ENCODE data around the gene MAGI2.

The MAGI2 gene

GRCh38 chr7:78020136-78020873 is 1433.2 kb downstream of the MAGI2 start:
- Histone ChIP-seq H3K27ac (ENCODE audit: low read depth, low read length) (no peak overlapping the region), H2AFZ (ENCODE audit: low read depth, low read length, severe bottlenecking) (peak overlapping the region; percentile 99), H3K36me3 (ENCODE audit: low read length) (no peaks in the 10 kb centered on the region), H3F3A (ENCODE audit: insufficient read depth) (peaks cover 10% of the 10 kb centered on the region; the same call in 1 of the 2 replicates), H3K4me2 (ENCODE audit: low read depth, low read length, poor library complexity, severe bottlenecking) (peak overlapping the region; percentile 76), H3K27me3 (ENCODE audit: low read length) (no peaks in the 10 kb centered on the region), H3K79me2 (ENCODE audit: insufficient read depth, low read length) (no peaks in the 10 kb centered on the region), H3K9ac (ENCODE audit: low read length) (peak overlapping the region; percentile 54; the same call in 1 of the 2 replicates), H3K4me3 (ENCODE audit: insufficient read depth, low read length, poor library complexity, severe bottlenecking) (peak overlapping the region; percentile 42), H3K9me3 (ENCODE audit: insufficient read depth, low read length) (no peaks in the 10 kb centered on the region), H3K9me2 (replicated peaks; ENCODE audit: insufficient read depth, low read length) (no peaks in the 10 kb centered on the region), H4K20me1 (ENCODE audit: low read depth, low read length) (no peaks in the 10 kb centered on the region)
- TF ChIP-seq CTCF (IDR thresholded peaks at IDR 0.05; ENCODE audit: insufficient read depth, low read length, poor library complexity, severe bottlenecking) (peak; percentile 67), EZH2phosphoT487 (conservative IDR thresholded peaks at IDR 0.05; ENCODE audit: low read length) (no peak)

GRCh38 chr7:78019447-78020135 is 1433.9 kb downstream of the MAGI2 start:
- H3K79me2 ChIP-seq (ENCODE audit: insufficient read depth, low read length): no peaks in the 10 kb centered on the region
- H3F3A ChIP-seq (ENCODE audit: insufficient read depth): peaks cover 10% of the 10 kb centered on the region; the same call in 1 of the 2 replicates
- no peak overlapping the region for H3K27ac ChIP-seq (ENCODE audit: low read depth, low read length)
- H3K9me3 ChIP-seq (ENCODE audit: insufficient read depth, low read length): no peaks in the 10 kb centered on the region
- H3K9ac ChIP-seq (ENCODE audit: low read length): peak overlapping the region; percentile 54
- H3K4me3 ChIP-seq (ENCODE audit: insufficient read depth, low read length, poor library complexity, severe bottlenecking): peak overlapping the region; percentile 68
- H3K9me2 ChIP-seq (replicated peaks; ENCODE audit: insufficient read depth, low read length): no peaks in the 10 kb centered on the region
- peak overlapping the region; percentile 76 for H3K4me2 ChIP-seq (ENCODE audit: low read depth, low read length, poor library complexity, severe bottlenecking)
- no peak for TF ChIP-seq EZH2phosphoT487 (conservative IDR thresholded peaks at IDR 0.05; ENCODE audit: low read length)
- no peaks in the 10 kb centered on the region for H3K36me3 ChIP-seq (ENCODE audit: low read length)
- H2AFZ ChIP-seq (ENCODE audit: low read depth, low read length, severe bottlenecking): peak overlapping the region; percentile 99
- H3K27me3 ChIP-seq (ENCODE audit: low read length): no peaks in the 10 kb centered on the region
- H4K20me1 ChIP-seq (ENCODE audit: low read depth, low read length): no peaks in the 10 kb centered on the region

GRCh38 chr7:78018641-78019446 is 1434.6 kb downstream of the MAGI2 start:
- Histone ChIP-seq H3K79me2 (ENCODE audit: insufficient read depth, low read length) (no peaks in the 10 kb centered on the region), H3K9me2 (replicated peaks; ENCODE audit: insufficient read depth, low read length) (no peaks in the 10 kb centered on the region), H4K20me1 (ENCODE audit: low read depth, low read length) (no peaks in the 10 kb centered on the region), H3K9me3 (ENCODE audit: insufficient read depth, low read length) (no peaks in the 10 kb centered on the region), H3K27me3 (ENCODE audit: low read length) (no peaks in the 10 kb centered on the region), H2AFZ (ENCODE audit: low read depth, low read length, severe bottlenecking) (peak overlapping the region; percentile 44), H3F3A (ENCODE audit: insufficient read depth) (peaks cover 10% of the 10 kb centered on the region; the same call in 1 of the 2 replicates), H3K36me3 (ENCODE audit: low read length) (no peaks in the 10 kb centered on the region), H3K4me3 (ENCODE audit: insufficient read depth, low read length, poor library complexity, severe bottlenecking) (no peak overlapping the region), H3K27ac (ENCODE audit: low read depth, low read length) (no peak overlapping the region), H3K9ac (ENCODE audit: low read length) (peak overlapping the region; percentile 18; the same call in 1 of the 2 replicates), H3K4me2 (ENCODE audit: low read depth, low read length, poor library complexity, severe bottlenecking) (peak overlapping the region; percentile 47)
- no peak for TF ChIP-seq EZH2phosphoT487 (conservative IDR thresholded peaks at IDR 0.05; ENCODE audit: low read length)
- TF ChIP-seq CTCF (IDR thresholded peaks at IDR 0.05; ENCODE audit: insufficient read depth, low read length, poor library complexity, severe bottlenecking): no peak
